ENCODE data around the gene FOXC2. TPM values are rescaled to one million over a fixed set of nuclear protein-coding genes. Genes with fewer than 3 reads are reported as not detected.

FOXC2 gene
- total and polyA plus RNA-seq, 2 of the 13 experiments (the other 11 are each of a cell fraction or from before 2014, with no cell fraction given): not detected

- BruUV-seq (replicated peaks): no TSS peak
- Histone ChIP-seq H2AFZ (ENCODE audit: low read length) (no peak overlapping the region), H3K4me3 (replicated peaks in 1 of 3; ENCODE audit: insufficient read depth in 1 of 3, low read depth in 2 of 3, low read length in 3 of 3) (no peak overlapping the region), H3K27ac (ENCODE audit: extremely low read length, insufficient read depth, low read length) (no peak overlapping the region), H3K4me2 (ENCODE audit: low read depth, low read length) (no peak overlapping the region), H3K4me1 (ENCODE audit: insufficient read depth, low read length) (no peaks in the 10 kb centered on the region), H3K9ac (ENCODE audit: insufficient read depth, low read depth, low read length) (no peak overlapping the region), H3K79me2 (ENCODE audit: insufficient read depth, low read length) (no peaks in the 10 kb centered on the region), H4K20me1 (ENCODE audit: insufficient read depth, low read length) (no peaks in the 10 kb centered on the region), H3K9me3 (ENCODE audit: low read length) (no peaks in the 10 kb centered on the region), H3K36me3 (replicated peaks in 1 of 2; ENCODE audit: control insufficient read depth in 1 of 2, insufficient read depth in 2 of 2, low read length in 2 of 2) (peaks cover 24 to 70% of the 10 kb centered on the region in 2 experiments), H3K27me3 (ENCODE audit: control insufficient read depth in 1 of 2, insufficient read depth in 2 of 2, low read length in 2 of 2) (no peaks in the 10 kb centered on the region)
- CTCF ChIA-PET (ENCODE audit: low intra/inter-chr PET ratio, low total read pairs): no interaction called here
- FAIRE-seq (no peak), ATAC-seq (no peak), DNase-seq (ENCODE audit: low spot score) (no peak)
- intact Hi-C loops (cut with micrococcal nuclease; ENCODE audit: unreplicated experiment): no loop called here
- POLR2A ChIA-PET: no interaction called here
- WGBS (ENCODE audit: low lambda C conversion rate): 90% methylated on average over 8 of the region's 8 CpGs
- TF ChIP-seq CBFB (CRISPR knock-in tag; IDR thresholded peaks at IDR 0.05) (no peak), SNAPC4 (CRISPR knock-in tag; IDR thresholded peaks at IDR 0.05) (no peak), MIER2 (CRISPR knock-in tag; IDR thresholded peaks at IDR 0.05) (no peak), GATA4 (IDR thresholded peaks at IDR 0.05; ENCODE audit: borderline replicate concordance, low read depth) (no peak), ATF4 (CRISPR knock-in tag; IDR thresholded peaks at IDR 0.05) (no peak)
- in situ Hi-C loops (cut with HindIII; ENCODE audit: extremely low pct_ligation_motif_present, low pct_unique_long_range_greater_than_20kb): no loop called here
Measured at GRCh38 chr16:86546638-86547013, 20.0 kb upstream of the FOXC2 start.
